Measurements from ENCODE around the gene SGPP1. TPM values are rescaled to one million over a fixed set of nuclear protein-coding genes. Genes with fewer than 3 reads are reported as not detected.

SGPP1 gene
- total RNA-seq, 1 donor from 2014 or later, result 22.5 TPM

DNA sequence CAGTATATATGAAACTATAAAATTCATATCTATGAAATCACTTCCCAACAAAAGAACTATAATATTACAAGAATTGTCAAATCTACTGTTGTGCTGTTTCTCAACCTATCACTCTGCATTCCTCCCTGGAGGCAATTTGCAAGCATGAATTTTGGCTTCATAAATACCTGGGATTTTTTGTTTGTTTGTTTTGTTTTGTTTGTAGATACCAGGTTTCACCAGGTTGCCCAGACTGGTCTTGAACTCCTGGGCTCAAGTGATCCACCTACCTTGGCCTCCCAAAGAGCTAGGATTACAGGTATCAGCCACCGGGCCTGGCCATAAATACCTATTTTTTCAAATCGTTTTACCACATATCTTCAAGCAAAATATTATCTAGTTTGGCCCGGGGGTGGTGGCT lies 38.7 kb downstream of the SGPP1 start:
- DNase-seq (ENCODE audit: low read depth), result no peak
- H3K27me3 ChIP-seq (ENCODE audit: control insufficient read depth, insufficient read depth, low read length), result no peaks in the 10 kb centered on the region
- H3K4me3 ChIP-seq (ENCODE audit: low read depth, low read length), result no peak overlapping the region
- H3K36me3 ChIP-seq (ENCODE audit: control insufficient read depth, insufficient read depth, low read length), result no peaks in the 10 kb centered on the region
- TF ChIP-seq, protein P1, sequence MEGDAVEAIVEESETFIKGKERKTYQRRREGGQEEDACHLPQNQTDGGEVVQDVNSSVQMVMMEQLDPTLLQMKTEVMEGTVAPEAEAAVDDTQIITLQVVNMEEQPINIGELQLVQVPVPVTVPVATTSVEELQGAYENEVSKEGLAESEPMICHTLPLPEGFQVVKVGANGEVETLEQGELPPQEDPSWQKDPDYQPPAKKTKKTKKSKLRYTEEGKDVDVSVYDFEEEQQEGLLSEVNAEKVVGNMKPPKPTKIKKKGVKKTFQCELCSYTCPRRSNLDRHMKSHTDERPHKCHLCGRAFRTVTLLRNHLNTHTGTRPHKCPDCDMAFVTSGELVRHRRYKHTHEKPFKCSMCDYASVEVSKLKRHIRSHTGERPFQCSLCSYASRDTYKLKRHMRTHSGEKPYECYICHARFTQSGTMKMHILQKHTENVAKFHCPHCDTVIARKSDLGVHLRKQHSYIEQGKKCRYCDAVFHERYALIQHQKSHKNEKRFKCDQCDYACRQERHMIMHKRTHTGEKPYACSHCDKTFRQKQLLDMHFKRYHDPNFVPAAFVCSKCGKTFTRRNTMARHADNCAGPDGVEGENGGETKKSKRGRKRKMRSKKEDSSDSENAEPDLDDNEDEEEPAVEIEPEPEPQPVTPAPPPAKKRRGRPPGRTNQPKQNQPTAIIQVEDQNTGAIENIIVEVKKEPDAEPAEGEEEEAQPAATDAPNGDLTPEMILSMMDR (IDR thresholded peaks at IDR 0.05; ENCODE audit: insufficient read depth, low read length, poor library complexity, severe bottlenecking), result no peak

DNA sequence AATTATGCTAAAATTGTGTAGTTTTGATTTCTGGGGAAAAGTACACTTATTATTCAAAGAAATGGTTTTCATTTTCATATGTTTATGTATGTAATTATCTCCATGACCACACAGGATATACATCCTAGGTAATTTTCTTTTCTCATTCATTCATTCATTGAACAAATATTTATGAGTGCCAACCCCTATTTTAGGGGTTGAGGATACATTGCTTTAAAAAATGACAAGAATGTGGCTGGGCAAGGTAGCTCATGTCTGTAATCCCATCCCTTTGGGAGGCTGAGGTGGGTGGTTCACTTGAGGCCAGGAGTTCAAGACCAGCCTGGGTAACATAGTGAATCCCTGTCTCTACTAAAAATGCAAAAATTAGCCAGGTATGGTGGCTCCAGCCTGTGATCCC lies 40.9 kb downstream of the SGPP1 start:
- no peaks in the 10 kb centered on the region for H3K27me3 ChIP-seq (ENCODE audit: control insufficient read depth, insufficient read depth, low read length)
- TF ChIP-seq, protein P1 (IDR thresholded peaks at IDR 0.05; ENCODE audit: insufficient read depth, low read length, poor library complexity, severe bottlenecking), result no peak
- DNase-seq (ENCODE audit: low read depth), result no peak
- no peaks in the 10 kb centered on the region for H3K36me3 ChIP-seq (ENCODE audit: control insufficient read depth, insufficient read depth, low read length)
- no peak overlapping the region for H3K4me3 ChIP-seq (ENCODE audit: low read depth, low read length)

DNA sequence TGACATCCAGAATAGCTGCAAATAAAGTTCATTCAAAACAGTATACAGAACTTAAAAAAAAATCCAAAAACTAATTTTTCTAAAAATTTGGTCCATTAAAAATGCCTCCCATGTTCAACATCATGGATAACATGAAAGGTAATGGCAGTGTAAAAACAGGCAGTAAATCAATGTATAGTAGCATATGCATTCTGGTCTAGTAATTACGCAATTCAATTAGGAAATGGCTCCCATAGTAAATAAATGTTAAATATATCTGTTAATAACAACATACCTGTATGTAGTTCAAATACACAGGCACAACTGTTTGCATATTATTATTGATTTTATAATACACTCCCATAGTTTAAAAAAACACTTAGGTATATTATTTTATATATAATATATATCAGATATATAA lies 42.5 kb downstream of the SGPP1 start:
- Histone ChIP-seq H3K36me3 (ENCODE audit: control insufficient read depth, insufficient read depth, low read length) (no peaks in the 10 kb centered on the region), H3K27me3 (ENCODE audit: control insufficient read depth, insufficient read depth, low read length) (no peaks in the 10 kb centered on the region), H3K4me3 (ENCODE audit: low read depth, low read length) (no peak overlapping the region)
- no peak for DNase-seq (ENCODE audit: low read depth)
- TF ChIP-seq, protein P1 (IDR thresholded peaks at IDR 0.05; ENCODE audit: insufficient read depth, low read length, poor library complexity, severe bottlenecking), result no peak

DNA sequence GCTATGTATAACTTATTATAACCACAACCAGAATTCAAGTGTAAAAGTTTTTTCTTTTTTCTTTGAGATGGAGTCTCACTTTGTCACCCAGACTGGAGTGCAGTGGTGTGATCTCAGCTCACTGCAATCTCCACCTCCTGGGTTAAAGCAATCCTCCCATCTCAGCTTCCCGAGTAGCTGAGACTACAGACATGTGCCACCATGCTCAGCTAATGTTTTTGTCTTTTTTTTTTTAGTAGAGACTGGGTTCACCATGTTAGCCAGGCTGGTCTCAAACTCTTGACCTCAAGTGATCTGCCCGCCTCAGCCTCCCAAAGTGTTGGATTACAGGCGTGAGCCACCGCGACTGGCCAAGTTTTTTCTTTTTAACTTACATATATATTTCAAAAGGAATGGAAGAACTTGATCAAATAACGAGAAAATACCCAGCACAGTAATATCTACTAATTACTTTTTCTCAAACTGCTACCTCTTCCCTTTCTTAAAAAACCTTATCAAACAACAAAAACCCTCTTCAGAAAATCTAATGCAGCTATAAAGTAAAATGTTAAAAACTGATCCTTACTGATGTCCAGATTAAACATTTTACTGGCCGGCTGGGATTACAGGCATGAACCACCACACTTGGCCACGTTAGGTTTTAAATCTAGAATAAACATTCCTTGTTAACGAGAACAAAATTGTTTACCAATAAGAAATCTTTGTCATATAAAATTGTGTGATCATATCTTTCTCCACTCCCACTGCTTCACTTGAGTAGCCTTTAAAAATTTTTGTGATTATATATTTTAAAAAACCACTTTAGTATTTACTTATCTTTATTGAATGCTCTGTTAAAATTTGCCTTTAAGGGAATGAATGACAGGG lies 44.9 kb downstream of the SGPP1 start:
- no peaks in the 10 kb centered on the region for H3K27me3 ChIP-seq (ENCODE audit: control insufficient read depth, insufficient read depth, low read length)
- TF ChIP-seq, protein P1 (IDR thresholded peaks at IDR 0.05; ENCODE audit: insufficient read depth, low read length, poor library complexity, severe bottlenecking), result no peak
- H3K4me3 ChIP-seq (ENCODE audit: low read depth, low read length), result no peak overlapping the region
- no peaks in the 10 kb centered on the region for H3K36me3 ChIP-seq (ENCODE audit: control insufficient read depth, insufficient read depth, low read length)
- no peak for DNase-seq (ENCODE audit: low read depth)

DNA sequence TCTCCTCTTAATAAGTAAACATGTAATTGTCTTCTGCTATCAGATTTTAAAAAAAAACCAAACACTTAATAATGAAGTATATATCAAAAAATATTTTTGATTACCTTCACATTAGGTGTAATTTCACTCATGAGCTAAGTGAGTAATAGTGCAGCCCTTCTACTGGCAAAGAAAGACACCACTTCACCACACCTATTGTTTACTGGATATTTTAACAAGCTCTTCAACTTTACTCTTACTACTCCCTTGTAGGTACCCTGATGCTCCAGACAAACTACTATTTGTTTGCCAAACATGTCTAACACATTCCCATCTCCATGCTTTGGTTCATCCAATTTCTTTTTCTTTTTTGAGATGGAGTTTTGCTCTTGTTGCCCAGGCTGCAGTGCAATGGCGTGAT lies 49.3 kb downstream of the SGPP1 start:
- TF ChIP-seq, protein P1 (IDR thresholded peaks at IDR 0.05; ENCODE audit: insufficient read depth, low read length, poor library complexity, severe bottlenecking), result no peak
- DNase-seq (ENCODE audit: low read depth), result no peak
- Histone ChIP-seq H3K36me3 (ENCODE audit: control insufficient read depth, insufficient read depth, low read length) (no peaks in the 10 kb centered on the region), H3K4me3 (ENCODE audit: low read depth, low read length) (no peak overlapping the region), H3K27me3 (ENCODE audit: control insufficient read depth, insufficient read depth, low read length) (no peaks in the 10 kb centered on the region)

All from kidney epithelial cell (primary cell).